ENCODE measurements around the gene KHK.

KHK gene

DNA sequence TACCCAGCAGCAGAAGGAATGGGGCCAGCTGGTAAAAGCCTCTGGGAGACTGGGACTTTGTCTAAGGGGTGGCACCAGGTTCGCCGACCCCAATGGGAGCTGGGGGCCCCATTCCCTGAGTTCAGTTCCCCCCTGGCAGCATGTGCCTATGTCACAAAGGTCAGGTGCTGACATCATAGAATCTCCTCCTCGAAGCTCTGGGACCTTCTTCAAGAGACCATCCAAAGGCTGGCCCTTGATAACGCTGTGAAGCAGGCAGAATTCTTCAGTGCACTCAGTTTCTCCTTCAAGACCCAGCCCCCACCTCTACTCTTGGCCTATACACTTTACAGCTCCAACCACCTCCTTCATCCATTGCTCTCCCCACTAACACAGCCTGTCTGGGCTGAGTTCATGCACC lies 52.7 kb downstream of the KHK start, which contains the start of gene PRR30:
TSS of gene PRR30 (minus strand) at position 101 of the 400 bp plus-strand sequence. CDS start 1,081 bp downstream, outside the sequence.
- no peaks in the 10 kb centered on the region for H4K20me1 ChIP-seq (ENCODE audit: insufficient read depth, low read length)
- no peak within 1 kb of the TSS for H2AFZ ChIP-seq (ENCODE audit: low read depth, low read length)
- peaks cover 1% of the 10 kb centered on the region for H3K79me2 ChIP-seq (ENCODE audit: low read length)
- H3K36me3 ChIP-seq (replicated peaks; ENCODE audit: low read depth, low read length): no peaks in the 10 kb centered on the region
- TF ChIP-seq EZH2phosphoT487 (IDR thresholded peaks at IDR 0.05; ENCODE audit: low read depth): no peak
- TF ChIP-seq, protein P1, sequence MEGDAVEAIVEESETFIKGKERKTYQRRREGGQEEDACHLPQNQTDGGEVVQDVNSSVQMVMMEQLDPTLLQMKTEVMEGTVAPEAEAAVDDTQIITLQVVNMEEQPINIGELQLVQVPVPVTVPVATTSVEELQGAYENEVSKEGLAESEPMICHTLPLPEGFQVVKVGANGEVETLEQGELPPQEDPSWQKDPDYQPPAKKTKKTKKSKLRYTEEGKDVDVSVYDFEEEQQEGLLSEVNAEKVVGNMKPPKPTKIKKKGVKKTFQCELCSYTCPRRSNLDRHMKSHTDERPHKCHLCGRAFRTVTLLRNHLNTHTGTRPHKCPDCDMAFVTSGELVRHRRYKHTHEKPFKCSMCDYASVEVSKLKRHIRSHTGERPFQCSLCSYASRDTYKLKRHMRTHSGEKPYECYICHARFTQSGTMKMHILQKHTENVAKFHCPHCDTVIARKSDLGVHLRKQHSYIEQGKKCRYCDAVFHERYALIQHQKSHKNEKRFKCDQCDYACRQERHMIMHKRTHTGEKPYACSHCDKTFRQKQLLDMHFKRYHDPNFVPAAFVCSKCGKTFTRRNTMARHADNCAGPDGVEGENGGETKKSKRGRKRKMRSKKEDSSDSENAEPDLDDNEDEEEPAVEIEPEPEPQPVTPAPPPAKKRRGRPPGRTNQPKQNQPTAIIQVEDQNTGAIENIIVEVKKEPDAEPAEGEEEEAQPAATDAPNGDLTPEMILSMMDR (IDR thresholded peaks at IDR 0.05; ENCODE audit: low read depth, low read length): no peak
- H3K27ac ChIP-seq (ENCODE audit: low read length): no peak within 1 kb of the TSS
- H3K4me3 ChIP-seq (ENCODE audit: low read length): no peak within 1 kb of the TSS
- no peak within 1 kb of the TSS for H3K4me2 ChIP-seq (ENCODE audit: low read length)
- H3K9me3 ChIP-seq (ENCODE audit: insufficient read depth, low read length): no peaks in the 10 kb centered on the region
- H3K4me1 ChIP-seq (ENCODE audit: low read length): peaks cover 6% of the 10 kb centered on the region
- peaks cover 7% of the 10 kb centered on the region for H3K27me3 ChIP-seq (ENCODE audit: low read depth, low read length)
- H3K9ac ChIP-seq (ENCODE audit: low read length): no peak within 1 kb of the TSS

DNA sequence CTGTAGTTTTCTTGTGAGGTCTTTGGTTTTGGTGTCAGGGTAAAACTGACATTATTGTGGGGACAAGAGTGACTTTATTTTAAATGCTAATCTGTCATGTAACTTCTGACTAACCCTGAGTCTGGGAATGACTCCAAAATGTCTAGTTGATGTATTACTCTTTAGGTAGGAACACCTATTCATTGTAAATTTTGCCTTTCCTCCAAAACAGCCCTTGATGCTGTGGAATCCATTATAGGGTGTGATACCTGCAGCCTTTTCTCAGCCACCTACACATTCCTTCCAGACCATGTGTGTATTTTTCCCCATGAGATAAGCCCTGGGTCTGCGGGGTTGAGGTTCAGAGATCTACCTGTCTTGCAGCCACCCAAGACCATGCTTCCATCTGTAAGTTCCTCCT lies 56.7 kb downstream of the KHK start:
- no peak overlapping the region for H3K27ac ChIP-seq (ENCODE audit: low read length)
- H2AFZ ChIP-seq (ENCODE audit: low read depth, low read length): no peak overlapping the region
- TF ChIP-seq, protein P1 (IDR thresholded peaks at IDR 0.05; ENCODE audit: low read depth, low read length): no peak
- H3K27me3 ChIP-seq (ENCODE audit: low read depth, low read length): peaks cover 7% of the 10 kb centered on the region
- no peaks in the 10 kb centered on the region for H3K79me2 ChIP-seq (ENCODE audit: low read length)
- no peak overlapping the region for H3K9ac ChIP-seq (ENCODE audit: low read length)
- no peaks in the 10 kb centered on the region for H3K9me3 ChIP-seq (ENCODE audit: insufficient read depth, low read length)
- H4K20me1 ChIP-seq (ENCODE audit: insufficient read depth, low read length): no peaks in the 10 kb centered on the region
- no peak overlapping the region for H3K4me3 ChIP-seq (ENCODE audit: low read length)
- H3K4me1 ChIP-seq (ENCODE audit: low read length): no peaks in the 10 kb centered on the region
- H3K4me2 ChIP-seq (ENCODE audit: low read length): no peak overlapping the region
- no peaks in the 10 kb centered on the region for H3K36me3 ChIP-seq (replicated peaks; ENCODE audit: low read depth, low read length)

GRCh38 chr2:27145682-27146081 lies 59.1 kb downstream of the KHK start:
- no peak overlapping the region for H2AFZ ChIP-seq (ENCODE audit: low read depth, low read length)
- TF ChIP-seq, protein P1 (IDR thresholded peaks at IDR 0.05; ENCODE audit: low read depth, low read length): no peak
- no peak for TF ChIP-seq EZH2phosphoT487 (IDR thresholded peaks at IDR 0.05; ENCODE audit: low read depth)
- H3K9me3 ChIP-seq (ENCODE audit: insufficient read depth, low read length): no peaks in the 10 kb centered on the region
- no peaks in the 10 kb centered on the region for H3K4me1 ChIP-seq (ENCODE audit: low read length)
- no peak overlapping the region for H3K9ac ChIP-seq (ENCODE audit: low read length)
- H3K4me2 ChIP-seq (ENCODE audit: low read length): no peak overlapping the region
- no peak overlapping the region for H3K27ac ChIP-seq (ENCODE audit: low read length)
- no peaks in the 10 kb centered on the region for H3K79me2 ChIP-seq (ENCODE audit: low read length)
- no peaks in the 10 kb centered on the region for H4K20me1 ChIP-seq (ENCODE audit: insufficient read depth, low read length)
- H3K36me3 ChIP-seq (replicated peaks; ENCODE audit: low read depth, low read length): no peaks in the 10 kb centered on the region
- peaks cover 7% of the 10 kb centered on the region for H3K27me3 ChIP-seq (ENCODE audit: low read depth, low read length)
- H3K4me3 ChIP-seq (ENCODE audit: low read length): no peak overlapping the region

DNA sequence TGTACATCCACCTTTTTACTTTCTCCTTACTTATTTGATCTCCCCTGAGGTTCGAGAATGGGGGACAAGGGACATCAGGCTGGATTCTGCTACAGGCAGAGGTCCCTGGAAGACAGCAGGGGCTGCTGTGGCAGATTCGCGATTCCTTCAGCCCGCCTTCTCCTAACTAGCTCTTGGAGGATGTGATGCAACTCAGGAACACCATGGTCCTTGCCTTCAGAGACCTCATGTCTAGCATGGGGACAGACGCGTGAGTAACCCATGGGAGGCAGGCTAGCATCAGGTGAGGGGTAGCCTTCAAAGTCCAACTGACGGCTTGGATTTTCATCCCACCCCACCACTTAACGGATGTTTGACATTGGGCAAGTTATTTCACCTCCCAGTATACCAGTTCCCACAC lies 61.4 kb downstream of the KHK start:
- no peaks in the 10 kb centered on the region for H4K20me1 ChIP-seq (ENCODE audit: insufficient read depth, low read length)
- H3K4me3 ChIP-seq (ENCODE audit: low read length): no peak overlapping the region
- peaks cover 7% of the 10 kb centered on the region for H3K27me3 ChIP-seq (ENCODE audit: low read depth, low read length)
- no peak overlapping the region for H3K9ac ChIP-seq (ENCODE audit: low read length)
- no peaks in the 10 kb centered on the region for H3K79me2 ChIP-seq (ENCODE audit: low read length)
- H2AFZ ChIP-seq (ENCODE audit: low read depth, low read length): no peak overlapping the region
- H3K4me2 ChIP-seq (ENCODE audit: low read length): no peak overlapping the region
- no peaks in the 10 kb centered on the region for H3K36me3 ChIP-seq (replicated peaks; ENCODE audit: low read depth, low read length)
- TF ChIP-seq, protein P1 (IDR thresholded peaks at IDR 0.05; ENCODE audit: low read depth, low read length): no peak
- TF ChIP-seq EZH2phosphoT487 (IDR thresholded peaks at IDR 0.05; ENCODE audit: low read depth): no peak
- no peak overlapping the region for H3K27ac ChIP-seq (ENCODE audit: low read length)
- peaks cover 7% of the 10 kb centered on the region for H3K4me1 ChIP-seq (ENCODE audit: low read length)
- no peaks in the 10 kb centered on the region for H3K9me3 ChIP-seq (ENCODE audit: insufficient read depth, low read length)
